Measurements from ENCODE around the gene ANTXR2.

The ANTXR2 gene

GRCh38 chr4:80065601-80066000 is 7.4 kb downstream of the ANTXR2 start:
- DNase-seq: no peak

- DNase-seq: peak; percentile 53
These were observed 10.5 kb downstream of the ANTXR2 start for GRCh38 chr4:80062527-80062926.

- no peak for DNase-seq
These were observed 12.2 kb downstream of the ANTXR2 start for GRCh38 chr4:80060804-80061203.

- DNase-seq: peak; percentile 92
These were observed 14.3 kb downstream of the ANTXR2 start for GRCh38 chr4:80058740-80059139.

- DNase-seq: no peak
These were observed 18.7 kb downstream of the ANTXR2 start for GRCh38 chr4:80054375-80054774.

DNA sequence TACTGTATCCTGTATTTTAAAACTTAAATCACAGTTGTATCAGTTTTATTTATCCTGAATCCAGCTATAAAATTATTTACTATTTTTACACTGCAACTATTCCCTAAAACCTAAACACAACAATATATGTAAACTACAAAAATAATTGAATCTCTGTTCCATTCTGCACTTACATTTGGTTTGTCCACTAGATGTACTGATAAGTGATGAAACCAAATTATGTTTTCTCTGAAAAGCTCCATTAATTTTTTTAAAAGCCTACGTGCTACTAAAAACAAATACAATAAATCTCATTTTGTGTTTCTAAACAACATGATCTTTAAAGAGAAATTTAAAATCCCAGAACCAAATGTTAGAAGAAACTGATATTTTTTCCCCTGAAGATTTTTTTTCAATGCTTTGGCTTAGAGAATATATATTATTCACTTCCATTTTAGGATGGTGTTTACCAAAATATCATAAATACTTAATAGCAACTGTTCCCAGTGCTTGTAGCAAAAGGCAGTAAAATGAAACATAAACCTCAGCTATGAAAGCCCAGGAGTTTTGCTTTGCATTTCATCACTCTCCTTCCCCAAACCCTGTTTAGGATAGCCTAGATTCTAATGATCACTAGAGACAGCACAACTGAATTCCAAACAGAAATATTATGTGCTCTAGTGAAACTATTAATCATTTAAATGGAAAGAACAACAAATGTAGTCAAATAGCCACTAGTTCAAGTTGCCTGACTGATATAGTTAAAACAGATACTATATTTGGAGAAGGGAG is 19.7 kb downstream of the ANTXR2 start:
- no peak for DNase-seq

DNA sequence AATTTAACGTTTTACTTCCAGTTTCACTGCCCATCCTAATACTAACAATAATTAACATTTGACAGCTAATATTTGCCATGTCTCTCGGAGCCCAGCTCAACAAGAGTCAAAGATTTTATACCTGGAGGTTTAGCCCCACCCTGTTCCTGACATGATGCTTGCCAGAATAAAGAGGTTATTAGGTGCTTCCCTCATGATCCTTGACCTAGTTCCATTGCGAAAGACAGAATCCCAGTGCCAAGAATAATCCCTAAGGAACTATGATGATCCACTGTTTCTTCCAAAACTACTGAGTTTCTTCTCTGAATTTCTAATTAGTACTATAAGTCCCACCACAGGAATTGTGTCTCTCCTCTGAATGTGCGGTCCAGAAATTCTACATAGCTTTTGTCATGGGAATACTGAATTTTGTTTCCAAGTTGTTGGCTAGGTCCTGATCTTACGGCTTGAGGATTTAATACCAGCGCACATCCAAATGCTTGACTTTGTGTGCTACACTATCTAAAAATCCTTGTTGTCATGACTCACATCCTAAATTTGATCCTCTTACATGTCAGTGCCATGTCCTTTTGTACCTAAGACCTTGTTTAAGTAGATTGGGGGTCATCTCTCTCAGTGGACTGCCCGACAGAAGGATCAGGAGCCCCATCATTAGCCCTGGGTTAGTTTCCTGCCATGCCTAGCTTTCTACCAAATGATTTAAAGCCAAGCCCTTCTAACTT is 23.1 kb downstream of the ANTXR2 start:
- DNase-seq: no peak

DNA sequence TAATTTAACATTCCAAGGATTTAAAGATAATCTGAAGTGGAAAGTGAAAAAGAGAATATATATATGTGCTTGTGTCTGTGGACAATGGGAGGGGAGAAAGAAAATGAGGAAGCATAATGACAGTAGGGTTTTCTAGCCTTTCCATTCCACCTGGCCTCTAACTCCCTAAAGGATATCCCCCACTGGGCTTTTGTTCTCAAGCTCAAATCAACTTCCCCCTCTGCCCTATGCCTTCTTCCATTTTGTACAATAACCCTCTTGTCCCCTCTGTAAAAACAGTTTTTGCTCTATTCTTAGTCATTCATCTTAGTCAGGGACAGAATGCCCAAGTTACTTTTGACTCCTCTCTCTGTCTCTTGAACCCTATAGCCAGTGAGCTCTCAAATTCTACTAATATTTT is 23.6 kb downstream of the ANTXR2 start:
- no peak for DNase-seq

DNA sequence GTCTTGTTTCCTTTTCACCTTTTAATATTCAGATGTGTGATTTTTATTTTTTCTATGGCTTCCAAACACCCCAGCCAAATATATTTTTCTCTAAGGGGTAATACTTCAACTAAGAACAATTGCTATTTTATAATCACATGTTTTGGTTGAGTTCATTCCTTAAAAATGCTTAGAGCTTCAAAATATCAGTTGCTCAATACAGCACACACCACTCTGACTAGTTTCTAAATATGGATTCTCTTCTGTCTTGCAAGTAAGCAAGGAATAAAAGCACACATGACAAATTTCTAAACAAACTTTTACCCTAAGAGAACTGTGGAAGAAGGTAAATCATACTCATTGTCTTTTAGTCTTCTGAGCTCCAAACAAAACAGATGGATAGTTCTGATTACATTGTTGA is 27.2 kb downstream of the ANTXR2 start:
- DNase-seq: no peak

- DNase-seq: no peak
These were observed 29.5 kb downstream of the ANTXR2 start for GRCh38 chr4:80043541-80043940.

DNA sequence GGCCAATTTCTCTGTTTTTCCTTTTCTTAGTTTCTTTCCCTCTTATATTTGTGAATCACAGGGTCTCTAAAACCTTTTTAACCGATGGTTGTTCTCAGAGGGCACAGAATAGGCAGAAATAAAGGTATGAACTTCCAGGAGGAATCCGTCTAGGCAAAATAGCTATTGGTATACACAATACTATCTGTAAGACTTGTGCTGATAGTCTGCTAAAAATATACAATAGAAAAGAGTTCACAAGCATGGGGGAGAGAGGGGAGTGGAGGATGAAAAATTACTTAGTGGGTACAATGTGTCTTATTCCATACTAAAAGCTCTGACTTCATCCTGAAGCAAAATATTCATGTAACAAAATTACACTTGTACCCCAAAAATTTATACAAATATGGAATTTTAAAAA is 30.2 kb downstream of the ANTXR2 start:
- no peak for DNase-seq

GRCh38 chr4:80037864-80038263 is 35.2 kb downstream of the ANTXR2 start:
- no peak for DNase-seq

GRCh38 chr4:80036949-80037685 is 35.9 kb downstream of the ANTXR2 start:
- no peak for DNase-seq

DNA sequence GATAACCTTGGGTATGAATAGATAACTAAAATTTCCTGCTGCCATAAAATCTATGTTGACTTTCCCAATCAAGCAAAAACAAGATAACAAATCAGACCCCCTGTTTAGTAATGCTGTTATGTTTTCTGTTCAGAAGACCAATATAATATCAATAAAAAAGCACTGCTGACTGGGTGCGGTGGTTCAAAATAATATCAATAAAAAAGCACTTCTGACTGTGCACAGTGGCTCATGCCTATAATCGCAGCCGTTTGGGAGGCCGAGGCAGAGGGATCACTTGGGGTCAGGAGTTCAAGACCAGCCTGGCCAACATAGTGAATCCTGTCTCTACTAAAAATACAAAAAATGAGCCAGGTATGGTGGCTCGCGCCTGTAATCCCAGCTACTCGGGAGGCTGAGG is 36.7 kb downstream of the ANTXR2 start:
- no peak for DNase-seq

GRCh38 chr4:80035336-80035735 is 37.7 kb downstream of the ANTXR2 start:
- DNase-seq: peak; percentile 47

GRCh38 chr4:80033581-80033980 is 39.4 kb downstream of the ANTXR2 start:
- no peak for DNase-seq

DNA sequence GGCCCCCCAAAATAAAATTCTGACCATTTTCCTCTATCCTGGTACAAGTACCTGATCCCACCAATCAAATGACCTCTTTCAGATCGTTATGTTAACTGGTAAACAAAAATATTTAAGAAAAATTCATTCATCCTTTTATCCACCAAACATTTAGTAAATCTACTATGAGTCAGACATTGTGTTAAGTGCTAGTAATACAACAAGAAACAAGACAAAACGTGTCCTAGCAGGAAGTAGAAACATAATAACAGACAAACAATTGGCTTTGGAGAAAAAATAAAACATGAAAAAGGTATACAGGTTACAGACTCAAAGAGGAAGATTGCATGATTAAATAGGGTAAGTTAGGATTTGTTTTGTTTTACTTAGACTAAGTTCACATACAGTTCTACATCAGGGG is 43.7 kb downstream of the ANTXR2 start:
- DNase-seq: no peak

- no peak for DNase-seq
These were observed 45.4 kb downstream of the ANTXR2 start for GRCh38 chr4:80027611-80028010.

- no peak for DNase-seq
These were observed 46.9 kb downstream of the ANTXR2 start for GRCh38 chr4:80026100-80026499.

- DNase-seq: no peak
These were observed 48.7 kb downstream of the ANTXR2 start for GRCh38 chr4:80024335-80024734.

DNA sequence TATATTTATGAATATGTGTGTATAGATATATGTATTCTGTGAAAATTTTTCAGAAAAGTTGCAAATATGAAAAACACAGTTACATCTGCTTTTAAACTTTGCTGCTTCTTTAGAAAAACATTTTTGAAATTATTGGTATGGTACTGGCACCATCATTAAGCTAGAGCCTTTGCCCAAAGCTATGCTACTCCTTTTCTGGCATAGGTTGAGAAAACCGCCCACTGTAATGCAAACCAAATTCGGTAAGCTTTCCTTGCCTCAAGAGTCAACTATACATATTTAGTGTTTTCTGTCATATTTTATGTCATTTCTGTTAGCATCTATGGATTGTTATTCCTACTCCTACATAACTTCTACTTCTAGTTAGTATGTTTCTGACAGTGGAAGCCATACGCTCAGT is 50.7 kb downstream of the ANTXR2 start:
- no peak for DNase-seq

DNA sequence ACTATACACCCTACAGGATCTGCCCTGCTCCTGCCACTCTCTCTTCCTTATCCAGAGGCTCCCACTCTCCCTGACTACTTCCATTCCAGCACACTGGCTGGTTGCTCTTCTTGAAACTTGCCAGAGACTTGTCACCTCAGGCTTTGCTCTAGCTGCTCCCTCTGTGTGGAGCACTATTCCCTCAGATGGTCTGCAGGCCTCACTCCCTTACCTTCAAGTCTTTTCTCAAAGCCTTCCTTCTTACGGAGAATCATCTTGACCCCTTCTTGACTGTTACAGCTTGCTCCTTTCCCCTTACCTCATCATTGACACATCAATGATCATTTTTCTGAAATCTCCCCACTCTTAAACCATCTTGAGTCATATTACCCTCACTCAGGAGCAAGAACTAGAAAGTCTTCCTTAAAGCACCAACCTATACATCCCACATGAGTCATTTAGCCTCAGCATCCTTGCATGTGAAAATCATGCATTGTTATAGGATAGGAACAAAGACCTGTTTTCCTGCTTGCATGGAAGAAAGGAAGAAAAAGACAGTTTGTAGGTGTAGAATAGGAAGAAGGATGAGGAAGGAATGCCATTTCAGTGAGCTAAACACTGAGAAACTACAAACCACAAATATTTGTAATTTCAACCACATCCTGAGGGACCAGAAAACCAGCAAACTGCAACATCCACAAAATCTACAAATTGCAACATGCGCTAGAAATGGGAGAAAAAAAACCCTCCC is 55.7 kb downstream of the ANTXR2 start:
- DNase-seq: peak; percentile 77

- DNase-seq: no peak
These were observed 56.5 kb downstream of the ANTXR2 start for GRCh38 chr4:80016506-80016905.

All from activated CD4-positive, alpha-beta T cell treated with anti-CD3 and anti-CD28 coated beads, Interleukin-2, amount 50 U/mL, for 16 hours (primary cell).